BLaER1 (cell line): ENCODE data around the gene MYO3B.

Experiments
- H3K27ac ChIP-seq: shearing (Covaris generic); formaldehyde crosslinking; 2 replicates; pipeline ENCODE4 v1.8.1; 2022
- H3K27me3 ChIP-seq: shearing (Covaris generic); formaldehyde crosslinking; 2 replicates; pipeline ENCODE4 v1.8.1; 2022
- H3K36me3 ChIP-seq: shearing (Covaris generic); formaldehyde crosslinking; 2 replicates; pipeline ENCODE4 v1.8.1; 2022
- H3K4me1 ChIP-seq: shearing (Covaris generic); formaldehyde crosslinking; 2 replicates; pipeline ENCODE4 v1.8.1; 2022
- H3K4me2 ChIP-seq: shearing (Covaris generic); formaldehyde crosslinking; 2 replicates; pipeline ENCODE4 v1.8.1; 2022
- H3K4me3 ChIP-seq: shearing (Covaris generic); formaldehyde crosslinking; 2 replicates; pipeline ENCODE4 v1.8.1; 2022
- H3K9ac ChIP-seq: shearing (Covaris generic); formaldehyde crosslinking; 2 replicates; pipeline ENCODE4 v1.8.1; 2022
- H3K9me3 ChIP-seq: shearing (Covaris generic); formaldehyde crosslinking; 2 replicates; pipeline ENCODE4 v1.8.1; 2022
- H4K20me1 ChIP-seq: shearing (Covaris generic); formaldehyde crosslinking; 2 replicates; pipeline ENCODE4 v1.8.1; 2022
- Cebpa-rat ChIP-seq: shearing (Covaris generic); IDR thresholded peaks from 2 replicates; pipeline ENCODE4 v1.8.1; 2022

Gene MYO3B, protein sequence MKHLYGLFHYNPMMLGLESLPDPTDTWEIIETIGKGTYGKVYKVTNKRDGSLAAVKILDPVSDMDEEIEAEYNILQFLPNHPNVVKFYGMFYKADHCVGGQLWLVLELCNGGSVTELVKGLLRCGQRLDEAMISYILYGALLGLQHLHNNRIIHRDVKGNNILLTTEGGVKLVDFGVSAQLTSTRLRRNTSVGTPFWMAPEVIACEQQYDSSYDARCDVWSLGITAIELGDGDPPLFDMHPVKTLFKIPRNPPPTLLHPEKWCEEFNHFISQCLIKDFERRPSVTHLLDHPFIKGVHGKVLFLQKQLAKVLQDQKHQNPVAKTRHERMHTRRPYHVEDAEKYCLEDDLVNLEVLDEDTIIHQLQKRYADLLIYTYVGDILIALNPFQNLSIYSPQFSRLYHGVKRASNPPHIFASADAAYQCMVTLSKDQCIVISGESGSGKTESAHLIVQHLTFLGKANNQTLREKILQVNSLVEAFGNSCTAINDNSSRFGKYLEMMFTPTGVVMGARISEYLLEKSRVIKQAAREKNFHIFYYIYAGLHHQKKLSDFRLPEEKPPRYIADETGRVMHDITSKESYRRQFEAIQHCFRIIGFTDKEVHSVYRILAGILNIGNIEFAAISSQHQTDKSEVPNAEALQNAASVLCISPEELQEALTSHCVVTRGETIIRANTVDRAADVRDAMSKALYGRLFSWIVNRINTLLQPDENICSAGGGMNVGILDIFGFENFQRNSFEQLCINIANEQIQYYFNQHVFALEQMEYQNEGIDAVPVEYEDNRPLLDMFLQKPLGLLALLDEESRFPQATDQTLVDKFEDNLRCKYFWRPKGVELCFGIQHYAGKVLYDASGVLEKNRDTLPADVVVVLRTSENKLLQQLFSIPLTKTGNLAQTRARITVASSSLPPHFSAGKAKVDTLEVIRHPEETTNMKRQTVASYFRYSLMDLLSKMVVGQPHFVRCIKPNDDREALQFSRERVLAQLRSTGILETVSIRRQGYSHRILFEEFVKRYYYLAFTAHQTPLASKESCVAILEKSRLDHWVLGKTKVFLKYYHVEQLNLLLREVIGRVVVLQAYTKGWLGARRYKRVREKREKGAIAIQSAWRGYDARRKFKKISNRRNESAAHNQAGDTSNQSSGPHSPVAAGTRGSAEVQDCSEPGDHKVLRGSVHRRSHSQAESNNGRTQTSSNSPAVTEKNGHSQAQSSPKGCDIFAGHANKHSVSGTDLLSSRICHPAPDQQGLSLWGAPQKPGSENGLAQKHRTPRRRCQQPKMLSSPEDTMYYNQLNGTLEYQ (N-terminal part only)

GRCh38 chr2:170177950-170178781 lies at the start of gene MYO3B:
Gene MYO3B, plus strand, starts transcription at chr2:170178147. Its CDS starts 141 bp downstream, at chr2:170178288.
- H3K4me3 ChIP-seq, result no peak within 1 kb of the TSS
- H3K9ac ChIP-seq, result no peak within 1 kb of the TSS

GRCh38 chr2:170139276-170139967 lies 38.5 kb upstream of the MYO3B start:
- H3K9ac ChIP-seq, result no peak overlapping the region
- no peak for TF ChIP-seq Cebpa-rat
- H3K4me2 ChIP-seq, result peak overlapping the region; percentile 24

More at GRCh38 chr2:170177950-170178781, at the start of gene MYO3B:
- TF ChIP-seq Cebpa-rat, result no peak
- Histone ChIP-seq H4K20me1 (no peaks in the 10 kb centered on the region), H3K4me2 (no peak within 1 kb of the TSS), H3K4me1 (no peaks in the 10 kb centered on the region), H3K9me3 (no peaks in the 10 kb centered on the region), H3K27ac (no peak within 1 kb of the TSS), H3K36me3 (no peaks in the 10 kb centered on the region), H3K27me3 (no peaks in the 10 kb centered on the region)

GRCh38 chr2:170140561-170140960 lies 37.4 kb upstream of the MYO3B start:
- Histone ChIP-seq H3K4me1 (peaks cover 13% of the 10 kb centered on the region; the same call in 1 of the 2 replicates), H3K9ac (no peak overlapping the region), H3K36me3 (no peaks in the 10 kb centered on the region), H3K27me3 (no peaks in the 10 kb centered on the region), H3K9me3 (peaks cover 3% of the 10 kb centered on the region; the same call in 1 of the 2 replicates), H3K4me3 (no peak overlapping the region), H4K20me1 (no peaks in the 10 kb centered on the region), H3K4me2 (no peak overlapping the region), H3K27ac (no peak overlapping the region)
- TF ChIP-seq Cebpa-rat, result no peak

More at GRCh38 chr2:170139276-170139967, 38.5 kb upstream of the MYO3B start:
- Histone ChIP-seq H3K4me3 (no peak overlapping the region), H3K27ac (no peak overlapping the region), H3K27me3 (no peaks in the 10 kb centered on the region), H3K36me3 (no peaks in the 10 kb centered on the region), H3K4me1 (peaks cover 13% of the 10 kb centered on the region; the same call in 1 of the 2 replicates), H4K20me1 (no peaks in the 10 kb centered on the region), H3K9me3 (peaks cover 5% of the 10 kb centered on the region; the same call in 1 of the 2 replicates)

DNA sequence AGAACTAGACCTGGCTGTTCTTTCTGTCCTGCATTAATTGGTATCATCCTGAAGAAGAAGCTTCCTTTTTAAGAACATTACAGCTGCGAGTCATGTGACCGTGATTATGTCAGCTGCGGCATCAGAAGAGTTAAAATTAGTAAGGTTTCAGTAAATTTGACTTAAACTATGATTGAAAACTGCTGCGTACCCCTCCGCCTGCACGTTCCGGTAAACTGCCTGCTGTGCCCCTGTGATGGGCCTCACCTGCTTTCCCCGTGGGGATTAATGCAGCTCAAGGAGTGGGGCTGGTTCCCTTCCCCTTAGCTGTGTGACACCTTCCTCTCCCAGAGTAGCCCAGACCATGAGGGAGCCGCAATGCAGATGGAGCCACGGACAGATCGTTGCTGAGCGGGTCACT lies 36.1 kb upstream of the MYO3B start:
- TF ChIP-seq Cebpa-rat, result no peak
- H4K20me1 ChIP-seq, result no peaks in the 10 kb centered on the region
- no peak overlapping the region for H3K4me3 ChIP-seq
- H3K9ac ChIP-seq, result no peak overlapping the region
- no peak overlapping the region for H3K27ac ChIP-seq
- H3K9me3 ChIP-seq, result no peaks in the 10 kb centered on the region
- no peaks in the 10 kb centered on the region for H3K27me3 ChIP-seq
- H3K4me2 ChIP-seq, result no peak overlapping the region
- H3K36me3 ChIP-seq, result no peaks in the 10 kb centered on the region
- peaks cover 13% of the 10 kb centered on the region; the same call in 1 of the 2 replicates for H3K4me1 ChIP-seq

GRCh38 chr2:170142502-170142901 lies 35.4 kb upstream of the MYO3B start:
- Histone ChIP-seq H3K9ac (no peak overlapping the region), H3K27ac (no peak overlapping the region), H3K4me2 (no peak overlapping the region), H3K36me3 (no peaks in the 10 kb centered on the region), H3K9me3 (no peaks in the 10 kb centered on the region), H3K27me3 (no peaks in the 10 kb centered on the region), H4K20me1 (no peaks in the 10 kb centered on the region), H3K4me3 (no peak overlapping the region), H3K4me1 (peaks cover 13% of the 10 kb centered on the region; the same call in 1 of the 2 replicates)
- no peak for TF ChIP-seq Cebpa-rat

GRCh38 chr2:170143045-170143717 lies 34.8 kb upstream of the MYO3B start:
- H4K20me1 ChIP-seq, result no peaks in the 10 kb centered on the region
- peaks cover 13% of the 10 kb centered on the region; the same call in 1 of the 2 replicates for H3K4me1 ChIP-seq
- H3K27me3 ChIP-seq, result no peaks in the 10 kb centered on the region
- H3K4me3 ChIP-seq, result no peak overlapping the region
- H3K9me3 ChIP-seq, result no peaks in the 10 kb centered on the region
- no peaks in the 10 kb centered on the region for H3K36me3 ChIP-seq
- no peak for TF ChIP-seq Cebpa-rat
- H3K4me2 ChIP-seq, result no peak overlapping the region
- H3K9ac ChIP-seq, result no peak overlapping the region
- no peak overlapping the region for H3K27ac ChIP-seq

DNA sequence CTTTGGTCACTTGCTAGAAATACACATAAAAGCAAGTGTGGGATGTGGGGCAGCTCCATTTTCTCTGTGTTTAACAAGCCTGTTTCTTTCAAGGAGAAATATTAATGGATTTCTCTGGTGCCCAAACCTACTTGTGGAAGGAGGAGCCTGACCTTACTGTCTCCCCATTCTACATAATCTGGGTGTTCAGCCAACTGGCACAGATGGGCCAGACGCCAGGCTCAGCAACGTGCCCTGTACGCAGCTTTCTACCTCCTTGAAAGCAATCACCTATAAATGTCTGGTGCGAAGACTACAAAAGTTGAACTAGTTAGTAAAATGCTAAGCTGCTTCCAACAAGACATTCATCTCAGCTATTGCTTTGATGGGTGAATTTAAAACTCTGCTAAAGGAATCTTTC lies 33.2 kb upstream of the MYO3B start:
- Histone ChIP-seq H4K20me1 (no peaks in the 10 kb centered on the region), H3K9me3 (no peaks in the 10 kb centered on the region; the same call in 1 of the 2 replicates), H3K4me1 (peaks cover 8% of the 10 kb centered on the region; the same call in 1 of the 2 replicates), H3K27me3 (no peaks in the 10 kb centered on the region), H3K27ac (no peak overlapping the region), H3K9ac (no peak overlapping the region), H3K4me3 (no peak overlapping the region), H3K4me2 (no peak overlapping the region), H3K36me3 (no peaks in the 10 kb centered on the region)
- no peak for TF ChIP-seq Cebpa-rat

GRCh38 chr2:170145191-170145590 lies 32.8 kb upstream of the MYO3B start:
- Histone ChIP-seq H3K4me3 (no peak overlapping the region), H4K20me1 (no peaks in the 10 kb centered on the region), H3K9ac (no peak overlapping the region), H3K36me3 (no peaks in the 10 kb centered on the region), H3K4me2 (no peak overlapping the region), H3K9me3 (no peaks in the 10 kb centered on the region; the same call in 1 of the 2 replicates), H3K27me3 (no peaks in the 10 kb centered on the region), H3K27ac (no peak overlapping the region), H3K4me1 (peaks cover 4% of the 10 kb centered on the region; the same call in 1 of the 2 replicates)
- TF ChIP-seq Cebpa-rat, result no peak
